Mesothelial cell of epicardium (in vitro differentiated cells): ENCODE measurements around the gene GTPBP2. TPM values are rescaled to one million over a fixed set of nuclear protein-coding genes. Genes with fewer than 3 reads are reported as not detected.
A peak's percentile ranks its signal among the peaks of the same experiment; 100 is the strongest.

Experiments
- DNase-seq, 2 experiments: peaks; one replicate each; pipeline ENCODE4 v3.0.0; 2021; ENCODE audit warnings: low spot score in 2 of 2; ENCODE audit not compliant: unreplicated experiment in 2 of 2
- H3K27ac Mint-ChIP-seq: 2 replicates; pipeline ENCODE4 v1.8.0; 2021; ENCODE audit warnings: mixed read lengths
- H3K27me3 Mint-ChIP-seq: 2 replicates; pipeline ENCODE4 v1.8.0; 2021; ENCODE audit warnings: low read depth, mixed read lengths
- H3K36me3 Mint-ChIP-seq: 2 replicates; pipeline ENCODE4 v1.8.0; 2021; ENCODE audit warnings: mixed read lengths
- H3K4me1 Mint-ChIP-seq: 2 replicates; pipeline ENCODE4 v1.8.0; 2021; ENCODE audit warnings: mixed read lengths
- H3K4me3 Mint-ChIP-seq: 2 replicates; pipeline ENCODE4 v1.8.0; 2021; ENCODE audit warnings: mild to moderate bottlenecking, moderate library complexity, mixed read lengths
- H3K9me3 Mint-ChIP-seq: 2 replicates; pipeline ENCODE4 v1.8.0; 2021; ENCODE audit warnings: mixed read lengths
- CTCF ChIP-seq: fragments of 200-600 bp; sonication (generic); IDR thresholded peaks from one replicate; pipeline ENCODE4 v1.5.0; 2021; ENCODE audit warnings: antibody characterized with exemption; ENCODE audit not compliant: unreplicated experiment
- total RNA-seq: library from RNA; stranded (reverse); gene quantifications from 3 replicates; pipeline ENCODE4 v1.2.1, GENCODE V29; 2021

The GTPBP2 gene
- total RNA-seq, 1 donor from 2014 or later = 76.5 TPM

GRCh38 chr6:43588194-43588593, 40.9 kb downstream of the GTPBP2 start:
- Mint-ChIP-seq H3K27me3 (no peaks in the 10 kb centered on the region), H3K27ac (no peak overlapping the region), H3K4me3 (no peak overlapping the region), H3K9me3 (no peaks in the 10 kb centered on the region), H3K36me3 (peaks cover 26% of the 10 kb centered on the region), H3K4me1 (no peaks in the 10 kb centered on the region)
- DNase-seq = no peak
- TF ChIP-seq CTCF = no peak

GRCh38 chr6:43584892-43585570, 44.0 kb downstream of the GTPBP2 start:
- Mint-ChIP-seq H3K36me3 (peaks cover 30% of the 10 kb centered on the region), H3K27ac (no peak overlapping the region), H3K27me3 (no peaks in the 10 kb centered on the region), H3K4me3 (no peak overlapping the region), H3K4me1 (no peaks in the 10 kb centered on the region), H3K9me3 (no peaks in the 10 kb centered on the region)
- no peak for DNase-seq
- no peak for TF ChIP-seq CTCF

GRCh38 chr6:43582911-43583310, 46.2 kb downstream of the GTPBP2 start:
- Mint-ChIP-seq H3K36me3 (peaks cover 29% of the 10 kb centered on the region), H3K9me3 (no peaks in the 10 kb centered on the region), H3K4me3 (no peak overlapping the region), H3K27me3 (no peaks in the 10 kb centered on the region), H3K4me1 (peaks cover 11% of the 10 kb centered on the region), H3K27ac (no peak overlapping the region)
- TF ChIP-seq CTCF = no peak
- DNase-seq = no peak

- no peaks in the 10 kb centered on the region for H3K27me3 Mint-ChIP-seq
- DNase-seq = no peak
- no peak overlapping the region for H3K4me3 Mint-ChIP-seq
- no peaks in the 10 kb centered on the region for H3K9me3 Mint-ChIP-seq
- H3K36me3 Mint-ChIP-seq = peaks cover 12% of the 10 kb centered on the region
- TF ChIP-seq CTCF = no peak
- peaks cover 31% of the 10 kb centered on the region for H3K4me1 Mint-ChIP-seq
- peak overlapping the region; percentile 86 for H3K27ac Mint-ChIP-seq
These were observed 49.9 kb downstream of the GTPBP2 start for GRCh38 chr6:43579171-43579570.

- Mint-ChIP-seq H3K4me3 (peak overlapping the region; percentile 7), H3K4me1 (peaks cover 31% of the 10 kb centered on the region), H3K27me3 (no peaks in the 10 kb centered on the region), H3K27ac (peak overlapping the region; percentile 86), H3K36me3 (peaks cover 11% of the 10 kb centered on the region), H3K9me3 (no peaks in the 10 kb centered on the region)
- no peak for DNase-seq
- no peak for TF ChIP-seq CTCF
These were observed 50.3 kb downstream of the GTPBP2 start for GRCh38 chr6:43578748-43579147.
